H9 (cell line): Measurements from ENCODE around the gene MTMR12. TPM values are rescaled to one million over a fixed set of nuclear protein-coding genes. Genes with fewer than 3 reads are reported as not detected.
"Not testable (repeated sequence)": the region's sequence is repeated elsewhere in the genome, so short reads cannot be mapped to it uniquely, and the experiment has no call there.

Experiments
- DNase-seq: peaks from one replicate; pipeline ENCODE4 v3.0.0-alpha.2; 2017
- H2AFZ ChIP-seq: one replicate; pipeline ENCODE4 v1.6.1; 2013; ENCODE audit warnings: mild to moderate bottlenecking, low read length, control low read depth, moderate library complexity
- H2AK5ac ChIP-seq: 2 replicates; pipeline ENCODE4 v1.6.1; 2013; ENCODE audit warnings: low read length, control low read depth, mixed read lengths; ENCODE audit not compliant: insufficient read length
- H2BK120ac ChIP-seq: one replicate; pipeline ENCODE4 v1.6.1; 2013; ENCODE audit warnings: low read depth, mild to moderate bottlenecking, low read length, control low read depth, inconsistent platforms; ENCODE audit not compliant: poor library complexity, severe bottlenecking
- H2BK12ac ChIP-seq: 2 replicates; pipeline ENCODE4 v1.6.1; 2013; ENCODE audit warnings: low read length, control low read depth, mixed read lengths, low read depth; ENCODE audit not compliant: insufficient read length
- H2BK15ac ChIP-seq: 2 replicates; pipeline ENCODE4 v1.6.1; 2013; ENCODE audit warnings: low read depth, low read length, control low read depth
- H2BK20ac ChIP-seq: one replicate; pipeline ENCODE4 v1.6.1; 2013; ENCODE audit warnings: low read depth, mild to moderate bottlenecking, low read length, control low read depth, inconsistent platforms; ENCODE audit not compliant: poor library complexity, severe bottlenecking
- H2BK5ac ChIP-seq: 2 replicates; pipeline ENCODE4 v1.6.1; 2013; ENCODE audit warnings: low read length, control low read depth, mixed read lengths; ENCODE audit not compliant: insufficient read length
- H3K14ac ChIP-seq: 2 replicates; pipeline ENCODE4 v1.6.1; 2013; ENCODE audit warnings: low read length, control low read depth; ENCODE audit not compliant: insufficient read depth
- H3K18ac ChIP-seq: 2 replicates; pipeline ENCODE4 v1.6.1; 2013; ENCODE audit warnings: low read depth, mild to moderate bottlenecking, mixed read lengths, low read length, control low read depth; ENCODE audit not compliant: insufficient read length
- H3K23ac ChIP-seq: 2 replicates; pipeline ENCODE4 v1.6.1; 2013; ENCODE audit warnings: low read length, control low read depth, mixed read lengths, low read depth; ENCODE audit not compliant: insufficient read length
- H3K23me2 ChIP-seq: 2 replicates; pipeline ENCODE4 v1.6.1; 2013; ENCODE audit warnings: low read depth, mild to moderate bottlenecking, mixed read lengths, low read length, control low read depth; ENCODE audit not compliant: insufficient read length, poor library complexity, severe bottlenecking
- H3K27ac ChIP-seq: 2 replicates; pipeline ENCODE4 v1.5.1; 2013; ENCODE audit warnings: low read length, control low read depth, mixed read lengths, low read depth; ENCODE audit not compliant: insufficient read length
- H3K27me3 ChIP-seq: 2 replicates; pipeline ENCODE4 v1.6.1; 2013; ENCODE audit warnings: low read length, control low read depth, inconsistent platforms; ENCODE audit not compliant: insufficient read depth
- H3K4ac ChIP-seq: 2 replicates; pipeline ENCODE4 v1.6.1; 2013; ENCODE audit warnings: low read depth, mild to moderate bottlenecking, control low read depth, inconsistent platforms, low read length, moderate library complexity
- H3K4me1 ChIP-seq: 2 replicates; pipeline ENCODE4 v1.6.1; 2013; ENCODE audit warnings: low read length, control low read depth, inconsistent platforms; ENCODE audit not compliant: insufficient read depth
- H3K4me2 ChIP-seq: 2 replicates; pipeline ENCODE4 v1.6.1; 2013; ENCODE audit warnings: low read length, control low read depth, mixed read lengths; ENCODE audit not compliant: insufficient read length, insufficient read depth
- H3K56ac ChIP-seq: 2 replicates; pipeline ENCODE4 v1.6.1; 2013; ENCODE audit warnings: low read depth, mild to moderate bottlenecking, mixed read lengths, low read length, control low read depth; ENCODE audit not compliant: insufficient read length
- H3K79me1 ChIP-seq: 2 replicates; pipeline ENCODE4 v1.6.1; 2013; ENCODE audit warnings: low read depth, mild to moderate bottlenecking, moderate library complexity, low read length, control low read depth, inconsistent platforms; ENCODE audit not compliant: insufficient read depth, poor library complexity, severe bottlenecking
- H3K79me2 ChIP-seq: 2 replicates; pipeline ENCODE4 v1.6.1; 2013; ENCODE audit warnings: low read length, control low read depth, inconsistent platforms; ENCODE audit not compliant: insufficient read depth
- H3K9ac ChIP-seq: 2 replicates; pipeline ENCODE4 v1.6.1; 2013; ENCODE audit warnings: low read length, control low read depth, mixed read lengths; ENCODE audit not compliant: insufficient read length; ENCODE audit errors: extremely low read depth
- H3K9me3 ChIP-seq: one replicate; pipeline ENCODE4 v1.6.1; 2013; ENCODE audit warnings: low read depth, low read length, inconsistent platforms; ENCODE audit not compliant: control insufficient read depth
- H3T11ph ChIP-seq: one replicate; pipeline ENCODE4 v1.6.1; 2013; ENCODE audit warnings: mild to moderate bottlenecking, low read length, control low read depth, inconsistent platforms
- H4K20me1 ChIP-seq: one replicate; pipeline ENCODE4 v1.6.1; 2013; ENCODE audit not compliant: control insufficient read depth, insufficient read length, insufficient read depth
- H4K5ac ChIP-seq: 2 replicates; pipeline ENCODE4 v1.6.1; 2013; ENCODE audit warnings: low read depth, mild to moderate bottlenecking, mixed read lengths, low read length, control low read depth; ENCODE audit not compliant: insufficient read length
- H4K8ac ChIP-seq: replicated peaks from 2 replicates; pipeline ENCODE4 v1.6.1; 2013; ENCODE audit warnings: low read length, control low read depth, mixed read lengths, low read depth; ENCODE audit not compliant: insufficient read length
- H4K91ac ChIP-seq: 2 replicates; pipeline ENCODE4 v1.6.1; 2013; ENCODE audit warnings: low read depth, mild to moderate bottlenecking, moderate library complexity, mixed read lengths, low read length, control low read depth; ENCODE audit not compliant: insufficient read length
- H3K27ac Mint-ChIP-seq, 3 experiments: 2 replicates in 2 of 3; 3 replicates in 1 of 3; pipeline ENCODE4 v1.8.0; 2020 to 2021; ENCODE audit warnings: mixed read lengths in 3 of 3, mild to moderate bottlenecking in 1 of 3, moderate library complexity in 1 of 3
- H3K27me3 Mint-ChIP-seq: 2 replicates; pipeline ENCODE4 v1.8.0; 2021; ENCODE audit warnings: low read depth, mild to moderate bottlenecking, moderate library complexity, mixed read lengths
- H3K36me3 Mint-ChIP-seq, 3 experiments: 2 replicates in 2 of 3; 3 replicates in 1 of 3; pipeline ENCODE4 v1.8.0; 2020 to 2021; ENCODE audit warnings: low read depth in 3 of 3, mixed read lengths in 3 of 3; ENCODE audit not compliant: insufficient read depth in 1 of 3
- H3K4me1 Mint-ChIP-seq, 2 experiments: 2 replicates each; pipeline ENCODE4 v1.8.0; 2020; ENCODE audit warnings: mixed read lengths in 2 of 2
- H3K4me3 Mint-ChIP-seq, 2 experiments: 2 replicates in 1 of 2; 3 replicates in 1 of 2; pipeline ENCODE4 v1.8.0; 2020 to 2021; ENCODE audit warnings: mild to moderate bottlenecking in 2 of 2, mixed read lengths in 2 of 2, moderate library complexity in 1 of 2
- H3K9me3 Mint-ChIP-seq, 2 experiments: 2 replicates in 1 of 2; 3 replicates in 1 of 2; pipeline ENCODE4 v1.8.0; 2020; ENCODE audit warnings: mild to moderate bottlenecking in 2 of 2, mixed read lengths in 2 of 2, moderate library complexity in 1 of 2
- CTCF ChIP-seq: fragments of 200-600 bp; sonication (generic); conservative IDR thresholded peaks from 3 replicates; pipeline ENCODE4 v1.8.0; 2021; ENCODE audit warnings: antibody characterized with exemption, mild to moderate bottlenecking
- WGBS: extraction: QIAGEN DNeasy Blood & Tissue Kit; methylation state at CpG from one replicate; pipeline ENCODE4 v1.1.7; 2013; ENCODE audit warnings: missing lambda C conversion rate, low lambda C conversion rate, mixed read lengths; ENCODE audit not compliant: insufficient read length; ENCODE audit errors: extremely low coverage; 5-methylcytosine and 5-hydroxymethylcytosine counted together
- total RNA-seq: library from RNA; stranded (reverse); gene quantifications from 2 replicates; pipeline ENCODE4 v1.2.1, GENCODE V29; 2021

The MTMR12 gene
- total RNA-seq, 1 experiment from 2014 or later, result 39.3 TPM

DNA sequence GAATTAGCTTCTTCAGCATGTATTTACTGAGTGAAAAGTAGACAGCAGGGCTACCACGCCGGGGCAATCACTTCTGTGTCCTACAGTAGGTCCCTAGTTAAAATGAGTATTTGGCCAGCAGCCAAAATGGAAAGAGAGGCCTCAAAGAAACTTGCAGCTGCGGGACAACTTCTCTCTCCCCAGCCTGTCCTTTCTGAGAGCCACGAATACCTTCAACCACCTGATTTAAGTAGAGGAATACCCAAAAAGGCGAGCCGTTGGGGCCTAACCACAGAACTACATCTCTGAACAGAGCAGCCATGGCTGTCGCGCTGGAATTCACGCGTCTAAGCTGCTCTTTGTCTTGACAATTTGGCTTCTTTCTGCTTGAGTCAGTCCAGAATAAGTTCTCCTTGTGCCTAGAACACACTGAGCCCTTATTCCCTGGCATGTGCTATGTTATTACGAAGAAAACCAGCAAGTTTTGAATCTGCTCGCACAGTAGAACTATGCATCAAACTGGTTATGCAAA lies 94.8 kb downstream of the MTMR12 start:
- no peak overlapping the region for H3K56ac ChIP-seq
- no peak overlapping the region for H3K14ac ChIP-seq
- no peaks in the 10 kb centered on the region for H3K79me1 ChIP-seq
- no peak overlapping the region for H2AFZ ChIP-seq
- no peak overlapping the region for H2BK12ac ChIP-seq
- H2BK15ac ChIP-seq, result no peak overlapping the region
- H3K27me3 ChIP-seq, result no peaks in the 10 kb centered on the region
- no peak overlapping the region for H3K4me2 ChIP-seq
- no peaks in the 10 kb centered on the region for H4K20me1 ChIP-seq
- H3K23me2 ChIP-seq, result no peaks in the 10 kb centered on the region
- H3K23ac ChIP-seq, result no peak overlapping the region
- no peaks in the 10 kb centered on the region for H3K36me3 Mint-ChIP-seq
- no peaks in the 10 kb centered on the region for H3K79me2 ChIP-seq
- H2BK5ac ChIP-seq, result no peak overlapping the region
- DNase-seq, result no peak
- H3K4ac ChIP-seq, result no peak overlapping the region
- no peak overlapping the region for H4K5ac ChIP-seq
- H3K9me3 ChIP-seq, result no peaks in the 10 kb centered on the region
- H4K8ac ChIP-seq, result no peak overlapping the region
- no peak overlapping the region for H3K27ac Mint-ChIP-seq
- peaks cover 0 to 5% of the 10 kb centered on the region in 2 experiments; a peak in 2 of 4 replicates for H3K4me1 Mint-ChIP-seq
- no CpG with 5 or more reads among the region's 12 CpGs for WGBS
- H3K4me3 Mint-ChIP-seq, result no peak overlapping the region
- H3K27me3 Mint-ChIP-seq, result no peaks in the 10 kb centered on the region
- no peak overlapping the region for H3T11ph ChIP-seq
- H2BK120ac ChIP-seq, result no peak overlapping the region
- no peak overlapping the region for H3K27ac ChIP-seq
- H2BK20ac ChIP-seq, result no peak overlapping the region
- no peak overlapping the region for H2AK5ac ChIP-seq
- no peaks in the 10 kb centered on the region for H3K4me1 ChIP-seq
- no peak overlapping the region for H3K18ac ChIP-seq
- peaks cover 0 to 3% of the 10 kb centered on the region in 2 experiments; a peak in 2 of 5 replicates for H3K9me3 Mint-ChIP-seq
- no peak overlapping the region for H4K91ac ChIP-seq
- no peak overlapping the region for H3K9ac ChIP-seq
- no peak for TF ChIP-seq CTCF

GRCh38 chr5:32214344-32214743 lies 98.4 kb downstream of the MTMR12 start:
- not testable (repeated sequence) for H2BK12ac ChIP-seq, H3K27ac ChIP-seq, H3K27me3 ChIP-seq, H3K4ac ChIP-seq, H2BK20ac ChIP-seq, H3K4me1 ChIP-seq, H2AK5ac ChIP-seq, H4K20me1 ChIP-seq, H3K27me3 Mint-ChIP-seq, H2BK15ac ChIP-seq, H2BK5ac ChIP-seq, H3K4me3 Mint-ChIP-seq, H4K5ac ChIP-seq, H3K18ac ChIP-seq, H2AFZ ChIP-seq, H3K79me2 ChIP-seq, H3K4me1 Mint-ChIP-seq, H3K79me1 ChIP-seq, H3K23me2 ChIP-seq, H3K4me2 ChIP-seq, H4K91ac ChIP-seq, H3K9me3 ChIP-seq, H3K56ac ChIP-seq, H3K9ac ChIP-seq, H3K27ac Mint-ChIP-seq, H2BK120ac ChIP-seq, H4K8ac ChIP-seq, H3K36me3 Mint-ChIP-seq, H3K14ac ChIP-seq, DNase-seq, H3T11ph ChIP-seq, H3K23ac ChIP-seq
- peaks cover 8 to 10% of the 10 kb centered on the region in 2 experiments for H3K9me3 Mint-ChIP-seq
- whole genome bisulfite sequencing, result no CpG with 5 or more reads among the region's 1 CpG
